Stomach (tissue), 4 donors: ENCODE results near the gene SYNGR3.

ENCODE experiments used
- CTCF ChIP-seq, 7 experiments: fragments of 450-650 bp in 4 of 7; fragments of 200-600 bp in 3 of 7; sonication (generic) in 3 of 7; IDR thresholded peaks; one replicate each; pipeline ENCODE4 v1.5.1; 2016 to 2019; ENCODE audit warnings: antibody characterized with exemption in 7 of 7, control low read depth in 2 of 7, mild to moderate bottlenecking in 1 of 7
- POLR2A ChIP-seq, 4 donors: fragments of 450-650 bp; IDR thresholded peaks; one replicate each; pipeline ENCODE4 v1.6.1; 2016; ENCODE audit warnings: antibody characterized with exemption in 4 of 4, control low read depth in 2 of 4, mild to moderate bottlenecking in 1 of 4, moderate library complexity in 1 of 4
- POLR2AphosphoS5 ChIP-seq, 3 donors: sonication (generic); formaldehyde crosslinking; IDR thresholded peaks; one replicate each; pipeline ENCODE4 v1.6.1; 2016; ENCODE audit warnings: antibody characterized with exemption in 3 of 3

DNA sequence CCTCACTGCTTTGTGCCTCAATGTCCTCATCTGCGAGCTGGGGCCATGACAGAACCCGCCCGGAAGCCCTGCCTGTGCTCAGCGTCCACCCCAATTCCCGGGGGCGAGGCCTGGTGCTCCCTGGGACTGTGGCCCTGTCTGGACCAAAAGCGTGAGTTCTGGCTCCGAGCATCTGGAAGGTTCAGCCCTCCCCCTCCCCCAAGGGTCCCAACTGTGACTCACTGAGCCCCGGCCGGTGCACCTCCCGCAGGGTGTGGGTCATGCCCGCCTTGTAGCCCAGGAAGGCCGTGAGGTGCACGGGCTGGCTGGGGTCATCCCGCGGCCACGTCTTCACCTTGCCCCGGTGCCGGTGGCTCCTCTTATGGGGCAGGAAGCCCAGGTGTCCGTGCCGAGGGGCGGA lies 36.0 kb upstream of the SYNGR3 start:
- TF ChIP-seq CTCF (IDR thresholded peaks at IDR 0.05) (no peak), POLR2AphosphoS5 (IDR thresholded peaks at IDR 0.05) (no peak), POLR2A (IDR thresholded peaks at IDR 0.05) (no peak)
